ENCODE results near the gene ABHD18.
"Not testable (repeated sequence)": the region's sequence is repeated elsewhere in the genome, so short reads cannot be mapped to it uniquely, and the experiment has no call there.

ABHD18 gene

DNA sequence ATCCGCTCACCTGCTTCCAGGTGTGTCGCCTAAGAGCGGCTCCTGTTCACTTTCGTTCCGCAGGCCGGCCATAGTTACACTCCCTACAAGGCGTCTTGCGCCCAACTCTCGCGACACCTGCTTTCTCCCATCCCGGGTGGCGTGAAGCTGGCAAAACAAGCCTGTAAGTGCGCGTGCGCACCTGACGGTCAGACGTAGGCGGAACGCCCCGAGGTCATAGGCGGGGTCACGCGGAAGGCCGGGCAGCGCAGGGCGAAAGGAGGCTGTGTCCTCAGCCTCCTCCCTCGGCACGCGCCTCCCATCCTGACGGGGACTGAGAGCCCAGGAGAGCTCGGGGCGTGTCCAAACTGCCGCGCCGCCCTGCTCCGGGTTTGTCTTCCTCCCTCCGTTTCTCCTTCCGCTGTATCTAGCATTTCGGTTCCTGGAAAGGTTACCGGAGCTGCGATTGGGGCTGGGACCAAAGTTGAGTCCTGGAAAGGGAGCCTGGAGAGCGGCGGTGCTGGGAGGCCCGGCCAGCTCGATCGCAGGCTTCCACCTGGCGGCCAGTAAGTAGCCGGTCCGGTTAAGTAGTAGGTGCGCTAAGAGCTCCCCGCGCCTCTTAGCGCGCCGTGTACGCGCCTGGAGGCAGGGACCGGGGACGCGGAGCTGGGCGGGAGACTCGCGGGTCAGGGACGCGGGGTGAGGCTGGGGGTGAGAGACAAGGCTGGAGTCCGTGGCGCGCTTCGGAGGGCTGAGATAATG is at the start of gene ABHD18, which contains the start of gene MFSD8:
TSS of gene ABHD18 (plus strand) at position 345 of the 741 bp plus-strand sequence. CDS start 17,550 bp downstream, outside the sequence.
TSS of gene MFSD8 (minus strand) at position 112 of the 741 bp plus-strand sequence. CDS start at position 72, 40 bp downstream.
- peak; percentile 99 for DNase-seq

DNA sequence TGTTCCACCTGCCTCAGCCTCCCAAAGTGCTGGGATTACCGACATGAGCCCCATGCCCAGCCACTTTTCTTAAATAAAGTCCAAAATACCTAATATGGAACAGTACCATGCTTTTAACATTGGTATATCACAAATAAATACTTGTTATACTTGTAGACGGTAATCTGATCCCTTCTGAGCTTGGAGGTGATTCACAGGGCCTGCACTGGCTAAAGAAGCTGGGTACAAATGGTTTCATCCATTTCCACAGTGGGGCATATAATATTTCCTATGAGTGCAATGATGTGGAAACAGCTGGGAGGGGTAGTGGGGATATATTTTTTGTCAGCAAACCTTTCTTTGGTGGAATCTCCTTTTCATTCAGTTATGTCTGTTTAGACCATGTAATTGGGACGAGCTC is 48.7 kb upstream of the ABHD18 start:
- no peak for DNase-seq

DNA sequence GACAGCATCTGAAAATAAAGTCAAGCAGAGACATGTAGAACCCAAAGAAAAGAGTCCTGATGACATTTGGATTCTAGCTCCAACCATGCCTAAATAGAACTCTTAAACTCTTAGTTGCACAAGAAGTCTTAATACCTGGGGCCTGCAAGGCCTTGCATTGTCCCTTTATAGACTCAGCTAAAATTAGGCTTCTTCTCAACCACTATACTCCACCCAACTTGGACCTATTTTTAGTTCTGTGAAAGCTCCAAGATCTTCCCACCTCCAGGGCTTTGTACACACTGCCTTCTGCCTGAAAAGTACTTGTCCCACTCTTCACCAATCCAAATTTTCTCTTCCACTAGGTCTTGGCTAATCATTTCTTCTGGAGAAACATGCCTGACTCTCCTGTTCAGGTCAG is 48.1 kb upstream of the ABHD18 start:
- DNase-seq = no peak

DNA sequence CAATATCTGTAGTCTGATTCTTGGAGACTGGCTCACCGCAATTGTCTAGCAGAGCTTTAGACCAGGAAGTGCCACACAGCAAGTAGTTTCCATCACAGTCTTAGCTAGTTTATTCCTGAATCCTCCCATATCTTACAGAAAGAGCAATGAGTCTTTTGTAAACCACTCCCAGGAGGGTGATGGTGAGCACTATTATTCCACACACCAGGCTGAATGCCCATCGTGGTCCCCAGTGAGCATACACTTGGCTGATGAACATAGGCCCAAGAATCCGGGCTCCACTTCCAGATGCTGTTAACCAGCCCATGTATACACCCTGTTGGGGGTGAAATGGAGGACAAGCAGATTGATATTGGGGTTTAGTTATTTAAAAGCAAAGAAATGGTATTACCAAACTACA is 44.7 kb upstream of the ABHD18 start:
- no peak for DNase-seq

DNA sequence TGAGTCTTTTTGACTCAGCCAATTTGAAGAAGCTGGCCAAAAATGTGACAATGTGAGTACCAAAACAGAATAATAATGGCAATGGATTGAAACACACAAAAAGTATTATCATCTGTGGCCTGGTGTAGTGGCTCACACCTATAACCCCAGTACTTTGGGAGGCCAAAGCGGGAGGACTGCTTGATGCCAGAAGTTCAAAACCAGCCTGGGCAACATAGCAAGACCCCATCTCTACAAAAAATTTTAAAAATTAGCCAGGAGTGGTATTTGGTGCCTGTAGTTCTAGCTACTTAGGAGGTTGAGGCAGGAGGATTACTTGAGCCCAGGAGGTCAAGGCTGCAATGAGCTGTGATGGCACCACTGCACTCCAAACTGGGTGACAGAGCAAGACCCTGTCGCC is 43.0 kb upstream of the ABHD18 start:
- DNase-seq = no peak

DNA sequence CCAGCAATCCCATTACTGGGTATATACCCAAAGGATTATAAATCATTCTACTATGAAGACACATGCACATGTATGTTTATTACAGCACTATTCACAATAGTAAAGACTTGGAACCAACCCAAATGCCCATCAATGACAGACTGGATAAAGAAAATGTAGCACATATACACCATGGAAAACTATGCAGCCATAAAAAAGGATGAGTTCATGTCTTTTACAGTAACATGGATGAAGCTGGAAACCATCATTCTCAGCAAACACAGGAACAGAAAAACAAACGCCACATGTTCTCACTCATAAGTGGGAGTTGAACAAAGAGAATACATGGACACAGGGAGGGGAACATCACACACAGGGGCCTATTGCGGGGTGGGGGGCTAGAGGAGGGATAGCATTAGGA is 39.5 kb upstream of the ABHD18 start:
- DNase-seq = not testable (repeated sequence)

DNA sequence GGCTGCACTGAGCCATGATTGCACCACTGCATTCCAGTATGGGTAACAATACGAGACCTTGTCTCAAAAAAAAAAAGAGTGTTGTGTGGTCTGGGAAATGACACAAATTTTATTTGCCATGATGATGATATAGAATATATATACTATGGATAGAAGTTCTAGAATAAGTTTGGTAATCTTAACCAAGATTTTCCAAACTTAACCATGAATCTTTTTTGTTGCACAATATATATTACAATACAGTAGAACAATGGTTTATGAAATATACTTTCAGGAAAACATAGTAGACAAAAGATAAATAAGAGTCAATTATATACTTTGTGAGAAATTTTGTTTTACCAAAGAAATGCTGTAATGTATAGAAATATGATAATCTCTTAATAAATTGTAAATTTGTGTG is 35.0 kb upstream of the ABHD18 start:
- DNase-seq = no peak

DNA sequence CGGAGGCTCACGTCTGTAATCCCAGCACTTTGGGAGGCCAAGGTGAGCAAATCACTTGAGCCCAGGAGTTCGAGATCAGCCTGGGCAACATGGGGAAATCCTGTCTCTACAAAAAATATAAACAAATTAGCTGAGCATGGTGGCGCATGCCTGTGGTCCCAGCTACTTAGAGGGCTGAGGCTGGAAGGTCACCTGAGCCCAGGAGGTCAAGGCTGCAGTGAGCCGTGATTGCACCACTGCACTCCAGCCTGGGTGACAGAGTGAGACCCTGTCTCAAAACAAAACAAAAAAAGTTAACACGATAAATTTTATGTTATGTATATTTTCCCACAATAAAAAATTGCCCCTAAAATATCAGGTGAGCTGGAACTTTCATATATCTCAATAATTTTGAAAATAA is 33.4 kb upstream of the ABHD18 start:
- DNase-seq = not testable (repeated sequence)

DNA sequence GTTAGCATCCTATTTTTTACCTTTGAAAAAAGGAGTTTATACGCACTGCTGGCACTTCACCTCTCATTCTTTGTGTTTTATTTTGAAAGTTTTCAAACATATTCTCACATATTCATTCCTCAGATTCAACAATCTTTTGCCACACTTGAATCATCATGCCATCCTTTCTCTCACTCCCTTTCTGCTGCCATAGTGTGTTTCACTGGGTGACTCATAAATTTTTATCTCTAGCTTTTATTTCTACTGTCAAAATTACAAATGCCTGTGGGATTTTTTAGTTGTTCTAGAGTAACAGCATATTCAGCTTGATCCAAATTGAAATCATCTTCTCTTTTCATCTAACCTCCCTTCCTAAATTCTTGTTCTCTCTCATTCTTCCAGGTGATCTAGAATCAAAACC is 28.2 kb upstream of the ABHD18 start:
- no peak for DNase-seq

DNA sequence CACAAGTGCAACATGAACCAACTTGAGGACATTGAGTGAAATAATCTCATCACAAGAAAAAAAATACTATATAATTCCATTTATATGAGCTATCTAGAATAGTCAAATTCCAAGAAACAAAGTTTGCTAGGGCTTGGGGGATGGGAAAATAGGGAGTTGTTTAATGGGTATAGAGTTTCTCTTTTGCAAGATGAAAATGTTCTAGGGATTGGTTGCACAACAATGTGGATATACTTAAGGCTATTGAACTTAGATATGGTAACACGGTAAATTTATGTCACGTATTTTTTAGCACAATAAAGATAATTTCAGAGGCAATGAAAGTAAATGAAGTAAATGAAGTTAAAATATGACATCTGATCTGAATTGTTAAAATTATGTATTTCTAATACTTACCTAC is 8.1 kb upstream of the ABHD18 start:
- DNase-seq = no peak

DNA sequence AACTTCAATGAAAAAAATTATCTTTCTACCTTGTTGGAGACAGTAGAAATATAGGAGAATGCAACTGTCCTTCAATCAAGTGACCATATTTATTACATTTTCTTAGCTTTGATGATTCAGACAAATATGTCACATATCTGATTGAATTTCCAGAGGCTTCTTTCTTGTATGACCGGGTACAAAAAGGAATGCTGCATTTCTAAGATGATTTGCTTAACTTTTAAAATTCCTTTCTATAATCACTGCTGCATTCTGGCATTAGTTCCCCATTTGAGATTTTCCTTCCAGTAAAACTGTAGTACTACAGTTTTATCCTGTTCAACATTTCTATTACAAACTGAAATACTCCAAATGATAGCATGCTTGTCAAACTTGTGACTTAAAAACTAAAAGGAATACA is 5.4 kb upstream of the ABHD18 start:
- DNase-seq = no peak

DNA sequence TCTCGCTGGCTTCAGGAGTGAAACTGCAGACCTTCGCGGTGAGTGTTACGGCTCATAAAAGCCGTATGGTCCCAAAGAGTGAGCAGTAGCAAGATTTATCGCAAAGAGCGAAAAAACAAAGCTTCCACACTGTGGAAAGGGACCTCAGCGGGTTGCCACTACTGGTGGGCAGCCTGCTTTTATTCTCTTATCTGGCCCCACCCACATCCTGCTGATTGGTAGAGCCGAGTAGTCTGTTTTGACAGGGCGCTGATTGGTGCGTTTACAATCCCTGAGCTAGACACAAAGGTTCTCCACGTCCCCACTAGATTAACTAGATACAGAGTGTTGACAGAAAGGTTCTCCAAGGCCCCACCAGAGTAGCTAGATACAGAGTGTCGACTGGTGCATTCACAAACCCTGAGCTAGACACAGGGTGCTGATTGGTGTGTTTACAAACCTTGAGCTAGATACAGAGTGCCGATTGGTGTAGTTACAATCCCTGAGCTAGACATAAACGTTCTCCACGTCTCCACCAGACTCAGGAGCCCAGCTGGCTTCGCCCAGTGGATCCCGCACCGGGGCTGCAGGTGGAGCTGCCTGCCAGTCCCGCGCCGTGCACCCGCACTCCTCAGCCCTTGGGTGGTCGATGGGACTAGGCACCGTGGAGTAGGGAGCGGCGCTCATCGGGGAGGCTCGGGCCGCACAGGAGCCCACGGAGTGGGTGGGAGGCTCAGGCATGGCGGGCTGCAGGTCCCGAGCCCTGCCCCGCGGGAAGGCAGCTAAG is 1.4 kb upstream of the ABHD18 start:
- not testable (repeated sequence) for DNase-seq

DNA sequence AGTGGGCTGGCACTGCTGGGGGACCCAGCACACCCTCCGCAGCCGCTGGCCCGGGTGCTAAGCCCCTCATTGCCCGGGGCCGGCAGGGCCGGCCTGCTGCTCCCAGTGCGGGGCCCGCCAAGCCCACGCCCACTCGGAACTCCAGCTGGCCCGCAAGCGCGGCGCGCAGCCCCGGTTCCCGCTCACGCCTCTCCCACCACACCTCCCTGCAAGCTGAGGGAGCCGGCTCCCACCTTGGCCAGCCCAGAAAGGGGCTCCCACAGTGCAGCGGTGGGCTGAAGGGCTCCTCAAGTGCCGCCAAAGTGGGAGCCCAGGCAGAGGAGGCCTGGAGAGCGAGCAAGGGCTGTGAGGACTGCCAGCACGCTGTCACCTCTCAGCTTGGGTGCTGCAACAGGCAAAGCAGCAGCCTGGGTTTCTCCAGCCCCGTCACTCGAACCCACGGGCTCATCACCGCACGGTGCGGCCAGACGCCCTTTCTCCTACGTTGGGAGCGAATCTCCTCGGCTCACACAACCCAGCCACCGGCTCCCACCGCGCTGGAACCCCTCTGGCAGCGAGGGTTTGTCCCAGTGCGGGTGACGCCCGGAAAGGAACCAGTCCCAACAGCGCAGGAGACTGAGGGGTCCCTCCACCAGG is 662 bp upstream of the ABHD18 start:
- not testable (repeated sequence) for DNase-seq

DNA sequence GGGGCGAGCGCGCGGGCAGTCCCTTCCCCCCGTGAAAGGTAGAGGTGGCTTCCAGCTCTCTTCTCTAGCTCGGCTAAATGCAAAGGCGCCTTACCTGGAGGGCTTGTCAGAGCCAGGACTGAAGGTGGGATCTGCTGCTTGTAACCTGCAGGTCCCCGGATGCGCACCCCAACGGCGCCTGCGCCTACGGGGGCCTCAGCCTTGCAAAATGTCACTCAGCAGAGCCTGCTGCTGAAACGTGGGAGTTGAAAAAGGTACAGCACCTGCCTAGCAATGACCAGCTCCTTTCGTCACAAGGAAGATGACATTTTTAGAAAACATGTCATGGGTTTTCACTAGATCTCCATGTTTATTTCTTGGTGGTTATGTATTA is 583 bp downstream of the ABHD18 start:
- DNase-seq = peak; percentile 76

DNA sequence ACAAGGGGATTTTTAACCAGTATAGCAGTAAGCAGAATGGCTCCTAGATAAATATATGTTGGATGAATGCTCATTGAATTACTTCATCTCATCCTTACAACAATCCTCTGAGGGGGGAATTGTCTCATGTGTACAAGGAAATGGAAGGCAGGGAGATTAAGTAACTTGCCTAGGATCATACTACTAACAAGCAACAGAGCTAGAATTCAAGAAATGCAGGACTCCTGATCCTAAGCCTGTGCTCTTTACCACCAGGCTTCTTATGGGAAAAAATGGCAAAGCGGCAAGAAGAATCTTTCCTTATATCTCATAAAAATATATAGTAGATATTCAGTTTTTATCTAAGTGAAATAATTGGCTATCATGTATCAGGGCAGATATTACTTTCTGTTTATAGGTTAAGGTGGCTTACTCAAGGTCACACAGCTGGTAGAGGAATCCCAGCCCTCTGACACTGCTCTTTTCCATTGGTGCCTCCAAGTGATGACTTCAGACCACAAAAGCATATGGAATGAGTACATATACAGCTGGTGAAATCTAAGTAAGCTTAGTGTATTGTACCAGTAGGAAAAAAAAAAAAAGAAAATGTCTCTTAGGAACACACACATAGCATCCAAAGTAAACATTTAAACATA is 2.1 kb downstream of the ABHD18 start:
- no peak for DNase-seq

DNA sequence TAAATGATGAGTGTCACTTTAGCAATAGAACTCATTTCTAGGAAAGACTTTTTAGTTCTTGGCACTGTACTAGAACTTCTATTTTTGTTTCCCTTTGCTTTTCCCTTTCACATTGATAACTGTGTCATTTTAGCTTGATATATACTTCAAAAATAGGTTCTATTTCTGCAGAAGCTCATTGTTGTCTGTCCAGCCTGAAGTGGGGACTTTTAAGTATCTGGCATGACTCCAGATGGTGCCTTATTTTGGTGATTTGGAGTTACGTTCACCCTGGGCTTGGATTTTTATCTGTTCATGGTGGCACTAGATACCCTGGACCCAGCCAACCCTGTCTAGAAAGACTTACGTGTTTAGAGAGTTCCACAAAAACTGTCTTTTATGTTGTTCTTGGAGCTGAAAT is 3.4 kb downstream of the ABHD18 start:
- no peak for DNase-seq

DNA sequence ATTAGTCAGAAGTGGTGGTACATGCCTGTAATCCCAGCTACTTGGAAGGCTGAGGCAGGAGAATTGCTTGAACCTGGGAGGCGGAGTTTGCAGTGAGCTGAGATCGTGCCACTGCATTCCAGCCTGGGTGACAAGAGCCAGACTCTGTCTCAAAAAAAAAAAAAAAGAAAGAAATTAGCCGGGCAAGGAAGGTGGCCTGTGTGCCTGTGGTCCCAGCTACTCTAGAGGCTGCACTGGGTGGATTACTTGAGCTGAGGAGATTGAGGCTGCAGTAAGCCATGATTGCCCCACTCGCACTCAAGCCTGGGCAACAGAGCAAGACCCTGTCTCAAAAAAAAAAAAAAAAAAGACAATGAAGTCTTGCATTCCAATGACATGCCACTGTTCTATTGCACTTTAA is 5.7 kb downstream of the ABHD18 start:
- DNase-seq = not testable (repeated sequence)

DNA sequence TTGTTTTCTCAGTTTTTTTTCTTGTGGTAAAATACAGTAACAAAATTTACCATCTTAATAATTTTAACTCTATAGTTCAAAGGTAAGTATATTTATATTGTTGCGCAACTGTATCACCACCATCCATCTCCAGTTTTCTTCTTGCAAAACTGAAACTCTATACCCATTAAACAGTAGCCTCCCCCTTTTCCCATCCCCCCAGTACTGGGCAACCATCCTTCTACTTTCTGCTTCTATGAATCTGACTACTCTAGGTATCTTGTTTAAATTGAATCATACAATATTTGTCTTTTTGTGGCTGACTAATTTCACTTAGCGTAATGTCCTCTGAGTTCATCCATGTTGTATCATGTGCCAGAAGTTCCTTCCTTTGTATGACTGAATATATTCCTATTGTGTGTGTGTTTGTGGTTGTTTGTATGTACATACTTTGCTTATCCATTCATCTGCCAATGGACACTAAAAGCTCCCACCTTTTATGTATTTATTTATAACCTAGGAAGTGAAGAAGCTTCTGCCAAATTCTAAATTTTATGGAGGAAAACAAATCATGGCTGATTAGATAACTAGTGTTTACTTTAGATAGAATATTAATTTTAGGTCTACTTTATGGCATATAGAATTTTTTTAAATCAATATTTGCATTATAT is 10.0 kb downstream of the ABHD18 start:
- DNase-seq = no peak

DNA sequence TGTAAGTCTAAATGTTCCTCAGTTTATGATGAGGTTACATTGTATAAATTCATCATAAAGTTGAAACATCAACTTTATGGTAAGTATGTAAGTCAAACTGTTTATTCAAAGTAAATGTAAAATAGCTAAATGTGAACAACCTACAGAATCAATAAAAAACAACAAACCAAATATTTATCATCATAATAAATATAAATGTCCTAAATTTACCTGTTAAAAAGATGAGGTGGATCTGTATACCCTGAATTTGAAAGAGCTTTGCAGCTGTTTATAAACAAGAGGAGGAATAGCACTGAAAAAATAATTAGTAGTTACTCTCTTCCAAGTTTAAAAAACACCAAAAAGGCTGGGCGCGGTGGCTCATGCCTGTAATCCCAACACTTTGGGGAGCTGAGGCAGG is 13.7 kb downstream of the ABHD18 start:
- DNase-seq = no peak

DNA sequence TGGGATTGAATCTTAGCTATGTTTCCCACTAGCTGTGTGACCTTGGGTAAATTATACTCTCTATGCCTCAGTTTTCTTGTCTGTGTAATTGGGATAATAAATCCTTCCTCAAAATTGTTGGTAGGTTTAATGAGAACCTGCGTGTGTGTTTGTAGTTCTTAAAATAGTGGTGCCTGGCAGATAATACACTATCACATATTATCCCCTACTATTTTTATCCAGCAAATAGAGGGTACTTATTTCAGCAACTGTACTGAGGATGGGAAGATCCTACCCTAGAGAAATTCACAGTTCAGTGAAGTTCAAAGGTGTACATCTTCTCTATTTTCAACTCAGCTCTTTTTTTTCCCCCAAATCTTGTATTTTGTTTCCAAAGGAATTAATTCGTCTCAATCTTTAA is 17.2 kb downstream of the ABHD18 start:
- DNase-seq = no peak

DNA sequence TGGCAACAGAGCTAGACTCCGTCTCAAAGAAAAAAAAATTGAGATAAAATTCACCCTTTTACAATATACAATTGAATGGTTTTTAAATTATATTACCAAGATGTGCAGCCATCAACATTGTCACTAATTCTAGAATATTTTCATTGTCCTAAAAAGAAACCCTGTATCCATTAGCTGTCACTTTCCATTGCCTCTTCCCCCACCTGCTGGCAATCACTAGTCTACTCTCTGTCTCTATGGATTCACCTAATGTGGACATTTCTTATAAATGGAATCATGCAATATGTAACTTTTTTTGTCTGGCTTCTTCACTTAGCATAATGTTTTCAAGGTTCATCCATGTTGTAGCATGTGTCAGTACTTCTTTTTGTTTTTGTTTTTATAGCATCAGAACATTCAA is 20.8 kb downstream of the ABHD18 start:
- no peak for DNase-seq

DNA sequence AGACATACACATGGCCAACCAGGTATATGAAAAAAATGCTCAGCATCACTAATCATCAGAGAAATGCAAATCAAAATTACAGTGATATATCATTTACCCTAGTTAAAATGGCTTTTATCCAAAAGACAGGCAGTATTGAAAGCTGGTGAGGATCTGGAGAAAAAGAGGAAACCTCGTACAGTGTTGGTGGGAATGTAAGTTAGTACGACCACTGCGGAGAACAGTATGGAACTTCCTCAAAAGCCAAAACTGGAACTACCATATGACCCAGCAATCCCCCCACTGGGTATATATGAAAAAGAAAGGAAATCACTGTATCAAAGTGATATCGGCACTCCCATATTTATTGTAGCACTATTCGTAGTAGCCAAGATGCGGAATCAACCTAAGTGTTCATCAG is 23.4 kb downstream of the ABHD18 start:
- DNase-seq = no peak

DNA sequence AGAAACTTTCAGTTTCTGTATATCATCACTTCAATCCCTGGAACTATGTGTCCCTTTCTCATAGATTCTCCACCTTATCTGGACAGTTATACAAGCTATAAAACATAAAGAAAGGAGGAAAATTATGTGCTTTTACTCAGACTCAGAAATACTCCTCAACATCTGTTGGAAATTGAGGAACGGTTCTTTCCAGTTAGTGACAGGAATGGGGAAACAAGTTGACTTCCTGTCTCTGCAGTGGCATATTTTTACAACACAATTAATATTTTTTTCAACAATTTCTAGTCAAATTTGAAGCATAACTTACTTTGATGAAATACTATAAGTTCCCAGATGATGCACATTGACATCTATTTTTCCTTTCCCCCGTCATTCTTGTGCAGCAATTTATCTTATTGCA is 27.9 kb downstream of the ABHD18 start:
- DNase-seq = no peak

Measured in activated naive CD4-positive, alpha-beta T cell treated with Interleukin-2 at 50 U/mL for 16 hours (primary cell).